Measurements from ENCODE around the gene FAM114A2.
"Not testable (repeated sequence)": the region's sequence is repeated elsewhere in the genome, so short reads cannot be mapped to it uniquely, and the experiment has no call there.

The FAM114A2 gene

DNA sequence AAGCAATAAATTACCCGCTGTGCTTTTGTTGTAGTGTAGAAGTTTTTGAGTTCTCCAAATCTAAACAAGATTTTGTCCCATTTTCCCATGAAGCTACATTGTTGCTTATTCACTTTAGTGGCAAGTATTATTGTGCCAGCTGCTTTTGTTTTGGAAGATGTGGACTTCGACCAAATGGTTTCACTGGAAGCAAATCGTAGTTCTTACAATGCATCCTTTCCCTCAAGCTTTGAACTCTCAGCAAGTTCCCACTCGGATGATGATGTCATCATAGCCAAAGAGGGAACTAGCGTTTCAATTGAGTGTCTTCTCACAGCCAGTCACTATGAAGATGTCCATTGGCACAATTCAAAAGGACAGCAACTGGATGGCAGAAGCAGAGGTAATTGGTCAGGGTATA is 10.9 kb upstream of the FAM114A2 start:
- DNase-seq (ENCODE audit: low read depth, low spot score): no peak

DNA sequence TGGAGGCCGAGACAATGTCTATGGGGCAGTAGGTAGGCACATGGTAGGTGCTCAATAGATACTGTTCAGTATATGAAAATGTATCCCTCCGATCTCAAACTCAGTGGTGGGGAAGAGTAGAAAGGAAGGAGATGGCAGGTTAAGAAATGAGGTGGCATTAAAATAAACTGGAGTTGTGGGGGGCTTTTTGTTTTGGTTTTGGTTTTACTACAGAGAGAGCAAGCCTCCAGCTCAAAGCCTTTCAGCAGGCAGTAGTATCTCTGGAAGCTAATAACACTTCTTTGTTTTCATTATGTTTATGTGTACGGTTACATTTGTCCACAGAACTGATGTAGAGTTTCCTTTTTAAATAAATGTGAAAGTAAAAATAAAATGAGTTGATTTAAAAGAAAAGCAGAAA is 8.6 kb upstream of the FAM114A2 start:
- no peak for DNase-seq (ENCODE audit: low read depth, low spot score)

DNA sequence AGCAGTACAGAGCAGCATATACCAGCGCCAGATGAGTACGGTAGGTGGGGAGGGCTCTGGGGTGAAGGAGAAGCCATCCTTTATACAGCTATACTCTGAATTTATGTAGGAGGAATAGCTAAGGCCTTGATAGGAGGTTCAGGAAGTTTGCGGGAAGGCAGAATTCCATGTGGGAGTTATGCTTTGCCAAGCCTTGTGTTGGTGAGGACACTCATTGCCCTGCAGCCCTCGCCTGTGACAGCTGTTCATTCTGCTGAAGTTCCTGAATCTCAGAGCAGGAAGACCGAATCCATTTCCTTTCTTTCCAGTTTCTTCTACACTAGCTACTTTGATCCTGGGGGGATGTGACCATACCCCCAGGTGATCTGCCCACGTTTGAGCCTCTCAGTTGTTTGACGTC is 7.8 kb upstream of the FAM114A2 start:
- no peak for DNase-seq (ENCODE audit: low read depth, low spot score)

GRCh38 chr5:154044581-154044980 is 5.9 kb upstream of the FAM114A2 start:
- DNase-seq (ENCODE audit: low read depth, low spot score): no peak

DNA sequence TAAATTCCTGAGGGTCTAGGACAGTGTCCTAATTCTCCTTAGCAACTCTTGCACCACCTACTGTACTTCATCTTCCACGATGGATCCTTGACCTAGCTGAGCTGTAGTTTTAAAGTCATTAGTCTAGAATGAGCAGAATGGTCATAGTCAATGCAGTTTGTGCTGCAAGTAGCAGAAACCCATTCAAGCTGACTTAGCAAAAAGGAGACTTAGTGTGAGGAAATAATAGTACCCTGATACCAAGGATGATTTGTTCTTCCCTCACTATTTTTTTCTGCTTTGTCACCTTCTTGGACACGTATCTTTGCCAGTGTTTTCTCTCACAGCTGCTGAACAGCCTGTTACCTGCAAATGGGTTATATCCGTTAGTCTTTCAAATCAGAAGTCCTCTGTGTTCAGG is 5.4 kb upstream of the FAM114A2 start:
- DNase-seq (ENCODE audit: low read depth, low spot score): no peak

DNA sequence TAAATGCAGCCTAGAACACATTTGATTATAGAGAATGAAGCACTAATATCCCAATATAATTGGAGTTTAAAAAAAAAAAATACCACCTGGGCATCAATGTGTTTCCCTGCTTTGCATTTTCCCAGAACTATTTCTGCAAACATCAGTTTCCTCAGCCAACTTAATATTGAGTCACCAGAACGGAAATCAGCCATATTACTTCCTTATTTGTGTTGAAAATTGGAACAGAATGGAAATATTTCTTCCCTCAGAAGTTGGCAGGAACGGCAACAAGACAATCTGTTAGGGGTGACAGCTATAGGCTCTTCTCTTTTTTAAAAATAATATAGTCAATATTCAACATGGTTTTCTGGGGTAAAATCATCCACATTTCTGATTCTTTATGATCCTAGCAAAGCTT is 4.1 kb upstream of the FAM114A2 start:
- DNase-seq (ENCODE audit: low read depth, low spot score): no peak

GRCh38 chr5:154039458-154039829 is 734 bp upstream of the FAM114A2 start:
- DNase-seq (ENCODE audit: low read depth, low spot score): no peak

DNA sequence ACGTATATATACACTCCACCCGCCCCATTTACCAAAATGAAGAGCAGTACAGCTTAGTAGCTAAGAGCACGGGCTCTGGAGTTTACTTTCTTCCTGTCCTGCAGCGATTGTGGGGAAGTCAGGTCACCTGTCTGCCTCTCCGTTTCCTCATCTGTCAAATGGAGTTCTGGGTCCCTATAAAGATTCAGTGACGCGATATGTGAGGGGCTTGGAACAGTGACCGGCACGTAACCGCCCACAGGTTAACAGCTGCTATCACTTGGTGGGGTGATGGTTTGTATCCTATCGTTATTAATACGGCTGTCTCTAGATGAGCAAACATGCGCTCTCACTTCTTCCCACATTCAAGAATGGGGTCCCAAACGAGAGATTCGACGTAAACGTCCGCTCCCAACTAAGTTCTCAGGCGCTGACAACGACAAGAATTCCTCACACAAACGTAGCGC is 426 bp downstream of the FAM114A2 start:
- peak; percentile 2 for DNase-seq (ENCODE audit: low read depth, low spot score)

DNA sequence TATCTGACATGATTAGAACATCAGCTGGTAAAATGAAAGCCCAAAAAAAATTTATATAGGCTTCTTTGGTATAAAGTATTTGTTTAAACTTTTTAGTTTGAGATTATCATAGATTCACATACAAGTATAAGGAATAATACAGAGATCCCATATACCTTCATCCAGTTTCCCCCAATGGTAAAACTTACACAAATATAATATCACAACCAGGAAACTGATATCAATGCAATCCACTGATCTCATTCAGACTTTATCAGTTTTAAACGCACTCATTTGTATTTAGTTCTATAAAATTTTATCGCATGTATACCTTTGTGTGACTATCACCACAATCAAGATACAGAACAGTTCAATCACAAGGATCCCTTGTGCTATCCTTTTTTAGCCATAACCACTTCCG is 3.8 kb downstream of the FAM114A2 start:
- DNase-seq (ENCODE audit: low read depth, low spot score): no peak

- DNase-seq (ENCODE audit: low read depth, low spot score): no peak
Observed at GRCh38 chr5:154031937-154032489, 6.7 kb downstream of the FAM114A2 start.

DNA sequence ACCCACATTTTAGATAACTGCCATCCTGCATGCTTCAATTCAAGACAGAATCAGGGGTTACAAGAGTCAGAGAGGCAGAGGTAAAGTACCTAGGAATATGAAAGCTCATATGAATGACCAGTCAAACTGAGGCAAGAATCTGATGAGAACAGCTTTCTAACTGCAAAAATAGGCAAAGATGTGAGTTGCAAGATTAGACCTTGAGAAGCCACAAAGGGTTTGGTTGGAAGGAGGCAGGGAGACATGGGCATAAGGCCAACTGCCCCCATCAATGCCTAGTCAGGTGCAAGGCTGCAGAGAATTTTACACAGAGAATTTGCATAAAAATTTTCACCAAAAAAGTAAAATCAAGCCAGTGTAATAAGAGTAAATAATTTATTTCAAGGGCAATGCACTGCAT is 12.8 kb downstream of the FAM114A2 start:
- DNase-seq (ENCODE audit: low read depth, low spot score): no peak

GRCh38 chr5:154018919-154019318 is 19.8 kb downstream of the FAM114A2 start:
- DNase-seq (ENCODE audit: low read depth, low spot score): not testable (repeated sequence)

- no peak for DNase-seq (ENCODE audit: low read depth, low spot score)
Observed at GRCh38 chr5:154015071-154015693, 23.5 kb downstream of the FAM114A2 start.

DNA sequence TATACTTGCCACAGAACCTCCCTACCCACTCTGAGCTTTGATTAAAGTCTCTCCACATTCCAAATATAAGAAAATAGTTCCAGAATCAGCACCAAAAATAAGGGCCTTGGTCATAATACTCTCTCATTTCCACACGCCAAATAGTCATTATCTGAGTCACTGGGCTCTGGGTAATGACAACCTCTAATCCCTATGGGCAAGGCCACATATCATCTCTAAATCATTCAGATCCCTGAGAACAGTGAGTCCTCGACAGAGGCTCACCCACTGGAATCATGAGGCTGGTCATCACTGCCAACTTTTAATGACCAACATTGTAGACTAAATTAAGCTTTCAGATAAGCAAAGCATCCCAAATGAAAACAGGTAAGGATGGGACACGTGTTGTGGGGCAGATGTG is 28.1 kb downstream of the FAM114A2 start:
- no peak for DNase-seq (ENCODE audit: low read depth, low spot score)

DNA sequence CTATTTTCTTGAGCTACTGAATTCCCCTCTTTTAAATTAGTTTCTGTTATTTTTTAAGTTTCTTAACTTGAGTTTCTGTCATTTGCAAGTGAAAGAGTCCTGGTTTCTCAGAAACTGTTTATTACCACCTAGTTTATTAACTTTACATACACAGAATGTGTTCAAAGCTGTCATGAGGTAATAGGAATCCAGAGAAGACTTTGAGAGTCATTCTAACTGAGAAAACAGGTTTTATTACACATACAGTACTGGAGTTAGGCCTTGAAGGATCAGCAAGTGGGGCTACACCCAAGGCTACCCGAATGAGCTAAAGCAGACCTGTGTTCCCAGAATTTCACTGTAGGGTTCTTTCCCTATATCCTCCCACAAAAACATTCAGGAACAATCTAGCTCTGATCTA is 33.1 kb downstream of the FAM114A2 start:
- DNase-seq (ENCODE audit: low read depth, low spot score): no peak

GRCh38 chr5:154002511-154003020 is 36.1 kb downstream of the FAM114A2 start:
- DNase-seq (ENCODE audit: low read depth, low spot score): no peak

GRCh38 chr5:154002093-154002492 is 36.6 kb downstream of the FAM114A2 start:
- no peak for DNase-seq (ENCODE audit: low read depth, low spot score)

GRCh38 chr5:154000703-154001102 is 38.0 kb downstream of the FAM114A2 start:
- DNase-seq (ENCODE audit: low read depth, low spot score): no peak

- no peak for DNase-seq (ENCODE audit: low read depth, low spot score)
Observed at GRCh38 chr5:153999995-154000394, 38.7 kb downstream of the FAM114A2 start.

GRCh38 chr5:153998768-153999167 is 39.9 kb downstream of the FAM114A2 start:
- no peak for DNase-seq (ENCODE audit: low read depth, low spot score)

GRCh38 chr5:153998010-153998409 is 40.7 kb downstream of the FAM114A2 start:
- DNase-seq (ENCODE audit: low read depth, low spot score): no peak

- DNase-seq (ENCODE audit: low read depth, low spot score): no peak
Observed at GRCh38 chr5:153991168-153991567, 47.5 kb downstream of the FAM114A2 start.

DNA sequence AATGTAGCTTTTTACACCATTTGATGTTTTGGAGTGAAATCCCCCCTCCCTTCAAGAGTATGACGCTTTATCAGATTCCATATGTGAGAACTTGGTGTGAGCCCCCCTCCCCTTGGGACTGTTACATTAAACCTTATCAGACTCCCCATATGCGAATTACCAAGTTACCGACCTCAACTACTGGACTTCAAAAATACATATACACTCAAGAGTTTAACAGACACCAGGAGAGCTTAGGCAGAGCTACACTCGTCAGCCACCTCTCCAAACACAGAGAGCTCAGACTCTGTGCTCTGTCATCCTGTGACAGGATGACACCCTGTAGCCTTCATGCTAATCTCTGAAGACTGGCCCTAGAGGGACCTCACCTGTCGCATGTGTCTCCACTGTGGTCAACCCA is 50.2 kb downstream of the FAM114A2 start:
- DNase-seq (ENCODE audit: low read depth, low spot score): no peak

DNA sequence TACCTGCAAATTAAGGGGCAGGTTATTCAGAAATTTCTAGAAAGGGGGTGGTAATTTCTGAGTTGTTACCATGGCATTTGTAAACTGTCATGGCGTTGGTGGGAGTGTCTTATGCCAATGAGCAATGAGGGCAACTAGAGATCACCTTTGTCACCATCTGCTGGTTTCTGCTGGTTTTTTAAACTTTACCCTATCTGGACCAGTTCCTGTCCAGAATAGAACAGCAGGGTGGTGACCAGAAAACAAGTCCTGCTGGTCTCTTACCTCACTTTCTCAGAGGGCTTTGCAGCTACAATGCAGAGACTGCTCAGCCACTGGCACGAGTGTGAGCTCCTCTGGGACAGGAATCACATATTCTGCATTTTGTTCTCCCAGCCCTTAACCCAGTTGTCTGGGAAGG is 51.4 kb downstream of the FAM114A2 start:
- DNase-seq (ENCODE audit: low read depth, low spot score): no peak
